NCI-H2107 (cell line): ENCODE data around the gene CD59.
"Not testable (repeated sequence)": the region's sequence is repeated elsewhere in the genome, so short reads cannot be mapped to it uniquely, and the experiment has no call there.

ENCODE experiments used
- DNase-seq: peaks from one replicate; lab custom pipeline; 2025; lab: John Stamatoyannopoulos, UW

Gene CD59

GRCh38 chr11:33713151-33713855 is 22.9 kb downstream of the CD59 start:
- no peak for DNase-seq

- no peak for DNase-seq
Observed at GRCh38 chr11:33712436-33712835, 23.8 kb downstream of the CD59 start.

GRCh38 chr11:33709466-33709865 is 26.8 kb downstream of the CD59 start:
- DNase-seq = no peak

- no peak for DNase-seq
Observed at GRCh38 chr11:33708985-33709384, 27.2 kb downstream of the CD59 start.

- DNase-seq = not testable (repeated sequence)
Observed at GRCh38 chr11:33707831-33708230, 28.4 kb downstream of the CD59 start.

GRCh38 chr11:33706966-33707365 is 29.3 kb downstream of the CD59 start:
- no peak for DNase-seq

GRCh38 chr11:33706546-33706945 is 29.7 kb downstream of the CD59 start:
- no peak for DNase-seq

- no peak for DNase-seq
Observed at GRCh38 chr11:33704240-33705002, 31.8 kb downstream of the CD59 start.

- no peak for DNase-seq
Observed at GRCh38 chr11:33703788-33704187, 32.4 kb downstream of the CD59 start.

GRCh38 chr11:33703234-33703633 is 33.0 kb downstream of the CD59 start:
- DNase-seq = no peak

- no peak for DNase-seq
Observed at GRCh38 chr11:33701302-33702230, 34.7 kb downstream of the CD59 start.

- peak; percentile 81 for DNase-seq
Observed at GRCh38 chr11:33700502-33701271, 35.5 kb downstream of the CD59 start, which contains the start of gene C11orf91. C11orf91 (minus strand) TSS chr11:33700826; CDS start chr11:33700740, 86 bp downstream.

- no peak for DNase-seq
Observed at GRCh38 chr11:33700063-33700501, 36.1 kb downstream of the CD59 start.

GRCh38 chr11:33699515-33700062 is 36.6 kb downstream of the CD59 start:
- no peak for DNase-seq

GRCh38 chr11:33698921-33699320 is 37.3 kb downstream of the CD59 start:
- DNase-seq = no peak

- DNase-seq = no peak
Observed at GRCh38 chr11:33697997-33698396, 38.2 kb downstream of the CD59 start.

GRCh38 chr11:33696931-33697638 is 39.1 kb downstream of the CD59 start:
- DNase-seq = no peak

- DNase-seq = no peak
Observed at GRCh38 chr11:33696411-33696810, 39.8 kb downstream of the CD59 start.

GRCh38 chr11:33695051-33695566 is 41.1 kb downstream of the CD59 start:
- no peak for DNase-seq

GRCh38 chr11:33694346-33695050 is 41.7 kb downstream of the CD59 start:
- no peak for DNase-seq
